HG03139 (cell line): ENCODE results near the gene DAB2IP.
"Not testable (repeated sequence)": the region's sequence is repeated elsewhere in the genome, so short reads cannot be mapped to it uniquely, and the experiment has no call there.

Experiments used
- ATAC-seq: cut with Tn5 transposase; IDR thresholded peaks from one replicate; pipeline ENCODE4 v1.9.1; 2021; ENCODE audit not compliant: unreplicated experiment

Gene DAB2IP

GRCh38 chr9:121741228-121741918, 89.9 kb downstream of the DAB2IP start:
- ATAC-seq, result no peak

GRCh38 chr9:121741919-121742283, 90.5 kb downstream of the DAB2IP start:
- ATAC-seq, result not testable (repeated sequence)

GRCh38 chr9:121742923-121743322, 91.5 kb downstream of the DAB2IP start:
- ATAC-seq, result no peak

- no peak for ATAC-seq
These were observed 92.1 kb downstream of the DAB2IP start for GRCh38 chr9:121743441-121744001.

GRCh38 chr9:121744002-121744686, 92.7 kb downstream of the DAB2IP start:
- ATAC-seq, result no peak

- ATAC-seq, result no peak
These were observed 93.4 kb downstream of the DAB2IP start for GRCh38 chr9:121744687-121745395.

GRCh38 chr9:121745396-121745695, 93.9 kb downstream of the DAB2IP start:
- ATAC-seq, result no peak

GRCh38 chr9:121746411-121746810, 95.0 kb downstream of the DAB2IP start:
- ATAC-seq, result no peak

GRCh38 chr9:121746866-121747265, 95.4 kb downstream of the DAB2IP start:
- no peak for ATAC-seq

GRCh38 chr9:121748074-121748473, 96.6 kb downstream of the DAB2IP start:
- no peak for ATAC-seq

- no peak for ATAC-seq
These were observed 97.4 kb downstream of the DAB2IP start for GRCh38 chr9:121748727-121749423.

GRCh38 chr9:121749614-121750013, 98.2 kb downstream of the DAB2IP start:
- ATAC-seq, result no peak

GRCh38 chr9:121750259-121750714, 98.9 kb downstream of the DAB2IP start:
- ATAC-seq, result no peak

- no peak for ATAC-seq
These were observed 99.5 kb downstream of the DAB2IP start for GRCh38 chr9:121750715-121751623.

GRCh38 chr9:121751686-121752445, 100.4 kb downstream of the DAB2IP start:
- no peak for ATAC-seq

GRCh38 chr9:121752929-121753328, 101.5 kb downstream of the DAB2IP start:
- no peak for ATAC-seq

- ATAC-seq, result no peak
These were observed 102.6 kb downstream of the DAB2IP start for GRCh38 chr9:121753802-121754654.

- ATAC-seq, result no peak
These were observed 103.4 kb downstream of the DAB2IP start for GRCh38 chr9:121754655-121755436.
